BE2C (cell line): ENCODE measurements around the gene ZBTB45.
"Not testable (repeated sequence)": the region's sequence is repeated elsewhere in the genome, so short reads cannot be mapped to it uniquely, and the experiment has no call there.

Source experiments
- DNase-seq: peaks from one replicate; pipeline ENCODE4 v3.0.0-alpha.2; 2020
- H3K27me3 ChIP-seq: fragments of 250-450 bp; sonication (Bioruptor Pico); 2 replicates; pipeline ENCODE4 v1.5.1; 2020; ENCODE audit warnings: mild to moderate bottlenecking
- H3K36me3 ChIP-seq: fragments of 250-450 bp; sonication (Bioruptor Pico); 2 replicates; pipeline ENCODE4 v1.5.1; 2020; ENCODE audit warnings: mild to moderate bottlenecking
- H3K4me1 ChIP-seq: fragments of 250-450 bp; sonication (Bioruptor Pico); 2 replicates; pipeline ENCODE4 v1.5.1; 2020
- H3K4me3 ChIP-seq: 2 replicates; pipeline ENCODE4 v1.5.1; 2011; ENCODE audit warnings: low read depth, low read length
- H3K9me3 ChIP-seq: fragments of 250-450 bp; sonication (Bioruptor Pico); 2 replicates; pipeline ENCODE4 v1.5.1; 2020
- TF ChIP-seq, protein P1 (sequence below): IDR thresholded peaks from 2 replicates; pipeline ENCODE4 v1.5.1; 2012; ENCODE audit warnings: mild to moderate bottlenecking, low read depth, low read length

ZBTB45 gene

DNA sequence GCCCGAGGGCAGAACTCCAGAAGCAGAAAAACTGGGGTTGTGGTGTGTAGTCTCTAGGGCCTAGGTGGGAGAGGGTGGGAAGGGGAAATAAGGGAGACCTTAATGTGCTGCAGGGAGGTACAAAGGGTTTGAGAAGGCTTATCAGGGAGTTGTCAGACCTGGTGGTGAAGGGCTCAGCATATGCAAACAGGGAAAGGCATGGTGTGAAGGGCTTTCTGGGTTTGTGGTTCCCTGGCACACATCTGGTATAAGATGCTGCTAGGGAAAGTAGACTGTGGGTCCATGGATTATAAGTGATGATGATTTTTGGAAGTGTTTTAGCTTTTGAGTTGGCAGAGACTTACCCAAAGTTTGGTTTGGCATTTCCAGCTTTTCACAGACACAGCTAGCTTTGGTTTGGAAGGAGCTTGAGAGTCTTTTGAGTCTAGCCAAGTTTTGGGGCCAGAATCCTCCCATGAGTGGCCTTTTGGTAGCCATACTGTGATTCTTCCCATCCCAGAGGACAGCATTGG is 26.5 kb upstream of the ZBTB45 start:
- TF ChIP-seq, protein P1, sequence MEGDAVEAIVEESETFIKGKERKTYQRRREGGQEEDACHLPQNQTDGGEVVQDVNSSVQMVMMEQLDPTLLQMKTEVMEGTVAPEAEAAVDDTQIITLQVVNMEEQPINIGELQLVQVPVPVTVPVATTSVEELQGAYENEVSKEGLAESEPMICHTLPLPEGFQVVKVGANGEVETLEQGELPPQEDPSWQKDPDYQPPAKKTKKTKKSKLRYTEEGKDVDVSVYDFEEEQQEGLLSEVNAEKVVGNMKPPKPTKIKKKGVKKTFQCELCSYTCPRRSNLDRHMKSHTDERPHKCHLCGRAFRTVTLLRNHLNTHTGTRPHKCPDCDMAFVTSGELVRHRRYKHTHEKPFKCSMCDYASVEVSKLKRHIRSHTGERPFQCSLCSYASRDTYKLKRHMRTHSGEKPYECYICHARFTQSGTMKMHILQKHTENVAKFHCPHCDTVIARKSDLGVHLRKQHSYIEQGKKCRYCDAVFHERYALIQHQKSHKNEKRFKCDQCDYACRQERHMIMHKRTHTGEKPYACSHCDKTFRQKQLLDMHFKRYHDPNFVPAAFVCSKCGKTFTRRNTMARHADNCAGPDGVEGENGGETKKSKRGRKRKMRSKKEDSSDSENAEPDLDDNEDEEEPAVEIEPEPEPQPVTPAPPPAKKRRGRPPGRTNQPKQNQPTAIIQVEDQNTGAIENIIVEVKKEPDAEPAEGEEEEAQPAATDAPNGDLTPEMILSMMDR = no peak
- no peaks in the 10 kb centered on the region for H3K4me1 ChIP-seq
- DNase-seq = no peak
- H3K4me3 ChIP-seq = peak overlapping the region; percentile 79
- peaks cover 6% of the 10 kb centered on the region for H3K27me3 ChIP-seq
- peaks cover 52% of the 10 kb centered on the region for H3K36me3 ChIP-seq
- H3K9me3 ChIP-seq = no peaks in the 10 kb centered on the region

DNA sequence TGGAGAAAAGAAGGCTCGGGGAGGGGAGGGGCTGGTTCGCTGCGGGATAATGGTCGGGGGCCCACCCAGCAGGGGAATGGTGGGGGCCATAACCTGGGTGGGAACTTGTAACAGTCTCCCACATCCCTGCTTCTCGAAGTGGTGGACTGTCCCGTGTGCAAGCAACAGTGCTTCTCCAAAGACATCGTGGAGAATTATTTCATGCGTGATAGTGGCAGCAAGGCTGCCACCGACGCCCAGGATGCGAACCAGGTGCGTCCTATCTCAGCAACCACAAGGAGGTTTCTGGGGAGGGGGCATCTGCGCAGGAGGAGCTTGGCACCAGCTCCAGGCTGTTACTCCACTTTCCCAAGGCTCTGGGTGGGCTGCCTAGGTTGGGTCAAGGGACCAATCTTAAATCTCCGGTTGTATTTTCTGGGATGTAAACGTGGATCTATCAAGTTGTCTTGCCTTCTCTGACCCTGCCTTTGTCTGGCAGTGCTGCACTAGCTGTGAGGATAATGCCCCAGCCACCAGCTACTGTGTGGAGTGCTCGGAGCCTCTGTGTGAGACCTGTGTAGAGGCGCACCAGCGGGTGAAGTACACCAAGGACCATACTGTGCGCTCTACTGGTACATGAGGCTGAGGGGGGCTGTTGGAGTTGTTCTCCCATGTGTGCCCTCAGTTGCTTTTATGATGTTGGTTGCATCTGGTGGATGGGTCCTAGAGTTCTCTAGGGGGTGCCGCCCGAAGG is 25.8 kb upstream of the ZBTB45 start:
- Histone ChIP-seq H3K4me1 (no peaks in the 10 kb centered on the region), H3K9me3 (no peaks in the 10 kb centered on the region), H3K36me3 (peaks cover 46% of the 10 kb centered on the region), H3K4me3 (peak overlapping the region; percentile 79), H3K27me3 (peaks cover 6% of the 10 kb centered on the region)
- TF ChIP-seq, protein P1 = no peak
- no peak for DNase-seq

DNA sequence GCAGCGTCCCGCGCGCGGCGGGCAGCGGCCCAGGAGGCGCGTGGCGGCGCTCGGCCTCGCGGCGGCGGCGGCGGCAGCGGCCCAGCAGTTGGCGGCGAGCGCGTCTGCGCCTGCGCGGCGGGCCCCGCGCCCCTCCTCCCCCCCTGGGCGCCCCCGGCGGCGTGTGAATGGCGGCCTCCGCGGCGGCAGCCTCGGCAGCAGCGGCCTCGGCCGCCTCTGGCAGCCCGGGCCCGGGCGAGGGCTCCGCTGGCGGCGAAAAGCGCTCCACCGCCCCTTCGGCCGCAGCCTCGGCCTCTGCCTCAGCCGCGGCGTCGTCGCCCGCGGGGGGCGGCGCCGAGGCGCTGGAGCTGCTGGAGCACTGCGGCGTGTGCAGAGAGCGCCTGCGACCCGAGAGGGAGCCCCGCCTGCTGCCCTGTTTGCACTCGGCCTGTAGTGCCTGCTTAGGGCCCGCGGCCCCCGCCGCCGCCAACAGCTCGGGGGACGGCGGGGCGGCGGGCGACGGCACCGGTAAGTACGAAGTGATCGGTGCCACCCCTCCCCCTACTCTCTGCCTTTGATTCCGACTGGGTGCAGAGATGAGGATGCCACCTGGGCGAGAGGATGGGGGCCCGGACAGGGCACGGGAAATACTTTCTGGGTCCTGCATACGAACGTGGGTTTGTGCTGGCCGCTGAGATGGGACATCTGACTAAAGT is 25.1 kb upstream of the ZBTB45 start:
- peak; percentile 60 for DNase-seq
- H3K36me3 ChIP-seq = peaks cover 39% of the 10 kb centered on the region

DNA sequence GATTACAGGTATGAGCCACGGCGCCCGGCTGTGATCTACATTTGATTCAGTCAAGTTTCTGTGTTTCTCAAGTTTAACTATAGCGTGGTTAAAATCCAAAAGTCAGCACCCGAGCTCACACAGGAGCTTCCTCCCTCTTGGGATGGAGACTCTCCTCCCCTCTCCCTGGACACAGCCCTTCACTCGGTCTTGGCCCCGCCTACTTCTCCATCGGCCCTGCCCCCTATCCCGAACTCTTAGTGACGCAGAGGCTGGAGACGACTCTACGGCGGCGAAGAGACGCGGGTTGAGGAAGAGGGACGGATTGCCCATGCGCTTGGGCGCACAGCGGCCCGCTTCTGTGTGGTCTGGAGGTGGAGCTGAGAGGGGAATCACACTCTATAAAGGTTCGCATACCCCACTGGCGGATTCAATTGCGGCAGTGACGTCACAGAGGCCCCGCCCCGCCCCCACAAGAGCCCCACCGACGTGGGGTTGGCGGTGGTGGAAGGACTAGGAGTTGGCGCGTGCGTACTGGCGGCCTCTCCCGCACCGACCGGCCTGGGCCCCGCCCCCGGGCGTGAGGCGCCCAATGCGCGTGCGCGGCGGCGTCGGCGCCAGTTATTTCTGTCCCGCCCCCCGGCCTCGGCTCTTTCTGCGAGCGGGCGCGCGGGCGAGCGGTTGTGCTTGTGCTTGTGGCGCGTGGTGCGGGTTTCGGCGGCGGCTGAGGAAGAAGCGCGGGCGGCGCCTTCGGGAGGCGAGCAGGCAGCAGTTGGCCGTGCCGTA is 24.4 kb upstream of the ZBTB45 start, which contains the start of gene TRIM28:
TRIM28 (plus strand) TSS at position 239 of the 765 bp plus-strand sequence. CDS start 694 bp downstream, outside the sequence.
- H3K4me1 ChIP-seq = no peaks in the 10 kb centered on the region
- H3K27me3 ChIP-seq = peaks cover 6% of the 10 kb centered on the region
- H3K9me3 ChIP-seq = no peaks in the 10 kb centered on the region
- H3K4me3 ChIP-seq = peak within 1 kb of the TSS; percentile 79
- H3K36me3 ChIP-seq = peaks cover 32% of the 10 kb centered on the region
- TF ChIP-seq, protein P1 = no peak
- DNase-seq = peak; percentile 94

More for the DNA sequence above, 25.1 kb upstream of the ZBTB45 start:
- Histone ChIP-seq H3K4me1 (no peaks in the 10 kb centered on the region), H3K27me3 (peaks cover 6% of the 10 kb centered on the region), H3K4me3 (peak overlapping the region; percentile 79), H3K9me3 (no peaks in the 10 kb centered on the region)
- TF ChIP-seq, protein P1 = no peak

DNA sequence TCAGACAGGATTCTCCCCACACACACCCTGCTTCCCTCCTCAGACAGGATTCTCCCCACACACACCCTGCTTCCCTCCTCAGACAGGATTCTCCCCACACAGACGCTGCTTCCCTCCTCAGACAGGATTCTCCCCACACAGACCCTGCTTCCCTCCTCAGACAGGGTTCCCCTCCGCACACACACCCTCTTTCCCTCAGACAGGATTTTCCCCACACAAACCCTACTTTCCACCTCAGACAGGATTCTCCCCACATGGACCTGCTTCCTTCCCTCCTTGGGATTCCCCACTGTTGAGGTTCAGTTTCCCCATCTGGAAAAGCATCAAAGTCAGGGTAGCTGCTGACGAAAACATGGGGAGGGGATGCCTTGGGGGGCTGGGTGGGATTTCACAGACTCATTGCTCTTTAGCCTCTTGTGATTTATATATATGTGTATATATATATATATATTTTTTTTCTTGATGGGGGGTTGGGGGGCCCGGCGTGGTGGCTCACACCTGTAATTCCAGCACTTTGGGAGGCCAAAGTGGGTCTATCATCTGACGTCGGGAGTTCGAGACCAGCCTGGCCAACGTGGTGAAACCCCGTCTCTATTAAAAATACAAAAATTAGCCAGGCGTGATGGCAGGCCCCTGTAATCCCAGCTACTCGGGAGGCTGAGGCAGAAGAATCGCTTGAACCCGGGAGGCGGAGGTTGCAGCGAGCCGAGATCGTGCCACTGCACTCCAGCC is 23.2 kb upstream of the ZBTB45 start:
- DNase-seq, H3K9me3 ChIP-seq, H3K4me3 ChIP-seq, H3K4me1 ChIP-seq, H3K27me3 ChIP-seq: not testable (repeated sequence)
- peaks cover 22% of the 10 kb centered on the region for H3K36me3 ChIP-seq

DNA sequence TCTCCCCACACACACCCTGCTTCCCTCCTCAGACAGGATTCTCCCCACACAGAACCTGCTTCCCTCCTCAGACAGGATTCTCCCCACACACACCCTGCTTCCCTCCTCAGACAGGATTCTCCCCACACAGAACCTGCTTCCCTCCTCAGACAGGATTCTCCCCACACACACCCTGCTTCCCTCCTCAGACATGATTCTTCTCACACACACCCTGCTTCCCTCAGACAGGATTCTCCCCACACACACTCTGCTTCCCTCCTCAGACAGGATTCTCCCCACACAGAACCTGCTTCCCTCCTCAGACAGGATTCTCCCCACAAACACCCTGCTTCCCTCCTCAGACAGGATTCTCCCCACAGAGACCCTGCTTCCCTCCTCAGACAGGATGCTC is 19.6 kb upstream of the ZBTB45 start:
- not testable (repeated sequence) for H3K27me3 ChIP-seq, H3K4me1 ChIP-seq, DNase-seq, H3K4me3 ChIP-seq, H3K36me3 ChIP-seq, H3K9me3 ChIP-seq
